Activated gamma-delta T cell treated with anti-CD3 and anti-CD28 coated beads, Interleukin-2, amount 50 U/mL, for 16 hours (primary cell): ENCODE measurements around the gene GPR158.
"Not testable (repeated sequence)": the region's sequence is repeated elsewhere in the genome, so short reads cannot be mapped to it uniquely, and the experiment has no call there.

Experiments
- DNase-seq: peaks from one replicate; pipeline ENCODE4 v3.0.0-alpha.2; 2020; ENCODE audit warnings: low read depth

GPR158 gene

DNA sequence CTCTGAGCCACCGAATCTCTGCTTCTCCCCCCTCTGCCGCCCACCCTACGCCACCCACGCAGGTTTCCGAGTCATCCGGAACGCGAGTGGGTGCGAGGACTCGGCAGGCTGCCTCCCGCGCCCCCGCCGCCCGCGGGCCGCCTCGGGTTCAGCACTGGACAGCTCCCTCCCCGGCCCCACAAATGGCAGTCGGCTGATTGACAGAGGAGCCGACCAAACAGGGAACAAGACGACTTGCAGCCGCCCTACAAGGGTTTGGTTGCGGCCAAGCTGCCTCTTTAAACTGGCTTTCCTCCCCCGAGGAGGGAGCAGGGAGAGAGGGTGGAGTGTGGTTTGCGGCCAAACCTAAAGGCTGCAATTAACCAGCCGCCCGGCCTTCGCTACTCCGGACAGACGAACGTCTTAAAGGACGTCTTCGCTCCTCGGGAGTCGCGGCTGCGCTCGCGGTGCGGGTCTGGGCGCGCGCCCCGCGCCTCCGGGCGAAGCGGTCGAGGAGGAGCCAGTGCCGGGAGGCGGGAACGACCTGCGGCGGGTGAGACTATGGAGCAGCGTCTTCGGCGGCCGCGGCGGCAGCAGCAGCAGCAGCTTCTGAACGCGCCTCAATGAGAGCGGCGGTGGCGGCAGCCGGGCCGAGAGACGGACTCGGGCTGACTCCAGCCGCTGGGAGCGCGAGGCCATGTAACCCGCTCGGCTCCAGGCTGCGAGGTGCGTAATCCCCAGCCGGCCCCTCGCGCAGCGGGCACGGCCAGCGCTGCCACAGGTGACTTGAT lies at the start of gene GPR158:
GPR158 (plus strand) TSS at position 541 of the 770 bp plus-strand sequence. CDS start 420 bp downstream, outside the sequence.
- DNase-seq: peak; percentile 2

GRCh38 chr10:25125201-25125611 lies 49.6 kb upstream of the GPR158 start:
- no peak for DNase-seq

DNA sequence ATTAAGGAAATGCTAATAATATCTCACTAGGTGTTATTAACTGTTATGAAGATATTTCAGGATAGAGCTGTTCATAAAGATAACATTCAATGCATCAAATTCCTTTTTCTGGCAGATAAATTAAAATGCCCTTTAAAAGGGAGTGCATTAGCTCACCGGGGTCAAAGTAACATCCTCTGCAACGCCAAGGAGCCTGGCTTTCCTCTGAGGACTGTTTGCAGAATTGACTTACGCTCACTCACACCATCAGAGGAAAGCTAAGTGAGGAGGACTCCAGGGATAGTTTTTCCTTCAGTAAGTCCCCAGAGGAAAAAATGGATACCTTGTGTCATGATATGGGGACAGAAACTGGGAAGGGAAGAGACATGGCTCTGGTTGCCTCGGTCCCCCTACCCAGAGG lies 45.2 kb upstream of the GPR158 start:
- no peak for DNase-seq

DNA sequence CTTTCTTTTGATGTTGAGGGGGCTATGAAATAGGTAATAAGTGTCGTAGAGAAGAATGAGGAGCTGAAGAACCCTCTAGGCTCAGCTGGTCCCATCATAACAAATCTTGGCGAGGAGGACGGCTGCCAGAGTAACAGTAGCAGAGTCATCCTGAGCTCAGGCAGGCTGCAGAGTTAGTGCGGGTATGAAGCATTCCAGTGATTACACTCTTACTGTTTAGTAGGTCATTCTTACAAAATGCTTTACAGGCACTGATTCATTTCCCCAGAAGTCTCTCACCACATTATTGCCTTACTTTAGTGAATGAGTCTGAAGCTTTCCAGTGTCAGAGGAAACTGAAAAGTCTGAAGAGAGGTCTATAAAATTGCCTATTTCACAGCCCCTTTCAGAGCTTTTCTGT lies 43.9 kb upstream of the GPR158 start:
- DNase-seq: no peak

DNA sequence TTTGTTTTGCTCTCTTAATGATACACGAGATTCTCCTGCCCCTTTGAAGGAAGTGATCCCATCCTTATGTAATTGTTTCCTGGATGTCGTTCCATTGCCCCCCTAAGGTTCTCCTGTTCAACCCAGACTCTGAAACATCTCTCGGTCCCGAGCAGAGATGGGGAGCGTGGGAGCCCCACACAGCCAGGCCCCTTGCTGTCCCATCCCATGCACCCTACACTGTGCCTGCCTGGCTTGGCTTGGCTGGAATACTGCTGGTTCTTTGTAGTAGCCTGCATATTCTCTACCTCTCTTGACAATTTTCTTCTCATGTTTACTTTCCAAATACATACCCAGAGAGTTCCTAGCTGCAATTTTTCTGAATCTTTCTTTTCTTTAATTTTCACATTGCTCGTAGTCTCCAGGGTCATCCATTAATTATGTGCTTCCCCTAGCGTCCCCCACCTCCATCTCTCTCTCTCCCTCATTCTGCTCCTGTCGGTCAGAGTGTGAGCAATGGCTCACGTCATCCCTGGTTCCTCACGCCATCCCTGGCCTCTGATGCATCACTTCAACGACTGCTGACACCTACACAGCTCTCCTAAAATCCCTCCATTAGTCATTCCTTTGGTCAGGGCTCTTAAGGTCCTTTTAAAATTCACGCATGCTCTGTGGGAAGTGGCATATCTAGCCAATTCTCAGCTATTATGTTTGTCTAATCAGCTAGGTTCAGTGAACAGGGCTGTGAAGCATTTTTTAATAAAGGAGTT lies 32.5 kb upstream of the GPR158 start:
- no peak for DNase-seq

- no peak for DNase-seq
Measured at GRCh38 chr10:25157650-25158049, 17.2 kb upstream of the GPR158 start.

DNA sequence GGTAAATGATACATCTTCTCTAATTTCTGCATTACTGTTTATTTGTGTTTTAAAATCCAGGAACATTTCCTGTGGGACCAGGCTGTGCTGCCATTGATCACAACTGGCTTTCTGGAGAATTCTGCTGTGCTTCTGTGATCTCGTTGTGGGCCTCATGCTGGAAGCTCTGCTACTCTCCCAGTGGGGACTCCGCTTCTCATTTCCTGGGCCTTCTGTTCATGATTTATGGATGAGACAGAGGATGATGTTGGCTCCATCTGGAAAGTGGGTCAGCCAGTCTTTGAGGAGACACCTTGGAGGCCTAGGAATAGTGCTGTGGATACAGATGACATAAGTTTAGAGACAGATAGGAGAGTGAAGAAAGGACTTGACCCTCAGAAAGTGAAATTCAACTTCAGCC lies 15.2 kb upstream of the GPR158 start:
- no peak for DNase-seq

- no peak for DNase-seq
Measured at GRCh38 chr10:25162391-25162790, 12.4 kb upstream of the GPR158 start.

DNA sequence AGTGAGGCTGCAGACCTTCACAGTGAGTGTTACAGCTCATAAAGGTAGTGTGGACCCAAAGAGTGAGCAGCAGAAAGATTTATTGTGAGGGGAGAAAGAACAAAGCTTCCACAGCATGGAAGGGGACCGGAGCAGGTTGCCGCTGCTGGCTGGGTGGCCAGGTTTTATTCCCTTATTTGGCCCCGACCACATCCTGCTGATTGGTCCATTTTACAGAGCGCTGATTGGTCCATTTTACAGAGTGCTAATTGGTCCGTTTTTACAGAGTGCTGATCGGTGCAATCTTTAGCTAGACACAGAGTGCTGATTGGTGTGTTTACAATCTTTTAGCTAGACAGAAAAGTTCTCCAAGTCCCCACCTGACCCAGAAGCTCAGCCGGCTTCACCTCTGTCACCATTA lies 11.3 kb upstream of the GPR158 start:
- DNase-seq: not testable (repeated sequence)

- DNase-seq: no peak
Measured at GRCh38 chr10:25169740-25170139, 5.1 kb upstream of the GPR158 start.

GRCh38 chr10:25170627-25171026 lies 4.2 kb upstream of the GPR158 start:
- no peak for DNase-seq

DNA sequence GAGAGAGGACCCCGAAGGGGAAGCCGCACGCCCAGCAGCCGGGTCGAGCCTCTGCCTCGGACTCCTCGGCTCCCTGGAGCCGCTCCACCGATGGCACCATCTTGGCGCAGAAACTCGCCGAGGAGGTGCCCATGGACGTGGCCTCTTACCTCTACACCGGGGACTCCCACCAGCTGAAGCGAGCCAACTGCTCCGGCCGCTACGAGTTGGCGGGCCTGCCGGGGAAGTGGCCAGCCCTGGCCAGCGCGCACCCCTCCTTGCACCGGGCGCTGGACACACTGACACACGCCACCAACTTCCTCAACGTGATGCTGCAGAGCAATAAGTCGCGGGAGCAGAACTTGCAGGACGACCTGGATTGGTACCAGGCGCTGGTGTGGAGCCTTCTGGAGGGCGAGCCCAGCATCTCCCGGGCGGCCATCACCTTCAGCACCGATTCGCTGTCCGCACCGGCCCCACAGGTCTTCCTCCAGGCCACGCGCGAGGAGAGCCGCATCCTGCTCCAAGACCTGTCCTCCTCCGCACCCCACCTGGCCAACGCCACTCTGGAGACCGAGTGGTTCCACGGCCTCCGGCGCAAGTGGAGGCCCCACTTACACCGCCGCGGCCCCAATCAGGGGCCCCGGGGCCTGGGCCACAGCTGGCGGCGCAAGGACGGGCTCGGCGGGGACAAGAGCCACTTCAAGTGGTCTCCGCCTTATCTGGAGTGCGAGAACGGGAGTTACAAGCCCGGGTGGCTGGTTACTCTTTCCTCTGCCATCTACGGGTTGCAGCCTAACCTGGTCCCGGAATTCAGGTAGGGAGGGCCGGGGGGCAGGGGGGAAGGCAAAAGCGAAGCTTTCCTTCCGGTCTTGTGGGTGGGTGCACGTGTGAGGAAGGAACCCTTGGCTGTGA lies 973 bp downstream of the GPR158 start:
- no peak for DNase-seq

GRCh38 chr10:25176421-25176968 lies 1.7 kb downstream of the GPR158 start:
- no peak for DNase-seq

- DNase-seq: no peak
Measured at GRCh38 chr10:25177093-25177753, 2.4 kb downstream of the GPR158 start.

DNA sequence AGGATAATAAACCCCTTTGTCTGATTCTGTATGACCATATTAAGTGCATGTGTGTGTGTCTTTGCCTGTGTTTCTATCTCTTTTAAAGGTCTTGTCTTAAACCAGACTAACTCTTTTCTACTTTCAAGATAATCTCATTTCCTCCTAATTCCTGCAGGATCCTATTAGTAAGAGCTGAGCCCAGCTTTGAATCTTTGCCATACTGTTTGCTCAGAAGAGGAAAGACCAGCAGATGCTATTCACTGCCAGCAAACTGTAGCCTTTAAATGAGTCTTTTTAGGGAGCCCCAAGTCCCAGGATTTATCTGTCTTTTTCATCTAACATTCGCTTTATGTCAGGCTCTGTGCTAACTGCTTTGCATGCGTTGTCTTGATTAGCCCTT lies 2.9 kb downstream of the GPR158 start:
- no peak for DNase-seq

DNA sequence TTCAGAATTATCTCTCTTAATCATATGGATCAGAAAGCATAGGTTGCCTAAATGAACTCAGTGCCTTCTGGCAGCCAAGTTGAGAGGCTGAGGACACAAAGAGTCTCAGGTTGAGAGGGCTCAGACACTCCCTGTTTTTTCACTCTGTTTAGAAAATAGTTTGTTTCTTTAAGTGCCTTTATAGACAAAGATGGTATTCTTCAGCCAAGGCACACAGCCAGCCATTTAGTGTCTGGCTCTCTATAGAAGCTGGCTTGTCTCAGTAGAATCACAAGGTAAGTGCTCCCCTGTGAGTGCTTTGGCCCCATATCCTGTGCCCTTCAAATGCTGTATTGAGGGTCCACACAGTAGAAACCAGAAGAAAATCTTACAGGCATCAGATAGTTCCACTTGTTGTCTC lies 3.6 kb downstream of the GPR158 start:
- no peak for DNase-seq

DNA sequence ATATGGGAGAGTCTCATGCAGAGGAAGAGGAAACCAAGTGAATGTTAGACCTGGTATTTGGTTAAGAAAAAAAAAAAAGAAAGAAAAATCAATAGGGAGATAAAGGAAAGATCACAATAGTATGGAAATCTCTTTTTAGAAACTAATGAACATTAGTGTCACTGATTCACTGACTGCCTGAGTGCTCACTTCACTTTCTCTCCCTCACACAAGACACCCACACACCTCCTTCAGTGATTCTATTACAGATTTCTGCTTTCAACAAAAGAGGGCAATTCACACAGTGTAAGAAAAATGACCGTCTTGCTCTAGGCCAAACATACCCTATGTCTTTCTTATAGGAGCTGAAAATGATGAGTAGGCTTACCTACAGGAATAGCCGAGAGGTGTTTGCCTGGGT lies 6.0 kb downstream of the GPR158 start:
- no peak for DNase-seq

DNA sequence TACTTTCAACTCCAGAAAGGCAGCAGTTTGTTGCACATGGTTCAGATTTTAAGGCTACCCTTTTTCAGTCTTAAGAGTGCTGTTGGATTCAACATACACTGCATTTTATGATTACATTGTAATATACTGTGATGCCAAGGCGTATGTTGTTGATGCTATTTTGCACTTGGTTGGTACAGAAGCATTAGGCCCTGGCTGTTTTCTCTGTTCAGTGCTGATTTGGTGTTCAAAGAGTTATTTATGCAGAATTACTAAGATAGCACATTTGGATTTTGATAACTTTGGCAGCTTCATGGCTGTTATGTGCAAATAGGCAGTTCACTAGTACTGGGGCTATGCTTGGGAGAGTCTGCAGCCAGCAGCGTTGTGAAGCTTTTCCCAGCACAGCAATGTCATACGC lies 7.8 kb downstream of the GPR158 start:
- DNase-seq: no peak

GRCh38 chr10:25191162-25191895 lies 16.5 kb downstream of the GPR158 start:
- DNase-seq: no peak

- no peak for DNase-seq
Measured at GRCh38 chr10:25198151-25198550, 23.4 kb downstream of the GPR158 start.
